Urinary bladder (tissue), 4 donors: Measurements from ENCODE around the gene CMA1. TPM values are rescaled to one million over a fixed set of nuclear protein-coding genes. Genes with fewer than 3 reads are reported as not detected.

ENCODE experiments used
- DNase-seq: peaks from one replicate; pipeline ENCODE4 v3.0.0-alpha.2; 2015; ENCODE audit errors: extremely low spot score
- H3K27ac ChIP-seq: one replicate; pipeline ENCODE4 v1.5.1; 2013; ENCODE audit warnings: low read depth, mild to moderate bottlenecking, moderate library complexity
- H3K36me3 ChIP-seq: one replicate; pipeline ENCODE4 v1.6.1; 2013; ENCODE audit warnings: mild to moderate bottlenecking, moderate library complexity; ENCODE audit not compliant: insufficient read depth
- H3K4me1 ChIP-seq: one replicate; pipeline ENCODE4 v1.6.1; 2013; ENCODE audit warnings: mild to moderate bottlenecking, moderate library complexity; ENCODE audit not compliant: insufficient read depth
- H3K4me3 ChIP-seq: one replicate; pipeline ENCODE4 v1.5.1; 2013; ENCODE audit warnings: low read depth, low read length
- WGBS: extraction: QIAGEN DNeasy Blood & Tissue Kit; methylation state at CpG from one replicate; pipeline ENCODE4 v1.1.7; 2013; 5-methylcytosine and 5-hydroxymethylcytosine counted together
- polyA plus RNA-seq: library from polyadenylated mRNA; stranded (reverse); fragments of 200-250 nt; gene quantifications from one replicate; pipeline ENCODE4 v1.2.3, GENCODE V29; 2013
- total RNA-seq: library from RNA; depleted of rRNA; stranded (reverse); fragments of >200 nt; gene quantifications from one replicate; pipeline ENCODE4 v1.2.3, GENCODE V29; 2014
- donor health status: healthy with polysubstance abuse.
- donor health status: healthy.

Gene CMA1
- total and polyA plus RNA-seq, 2 donors = 2.1 to 3.2 TPM

- H3K36me3 ChIP-seq = no peaks in the 10 kb centered on the region
- H3K27ac ChIP-seq = no peak overlapping the region
- 77% methylated on average over 1 of the region's 1 CpG for WGBS
- no peak for DNase-seq
- H3K4me3 ChIP-seq = no peak overlapping the region
- no peaks in the 10 kb centered on the region for H3K4me1 ChIP-seq
These were observed 49.3 kb downstream of the CMA1 start for GRCh38 chr14:24458736-24459135.

GRCh38 chr14:24456980-24457379 is 51.1 kb downstream of the CMA1 start:
- H3K4me1 ChIP-seq = no peaks in the 10 kb centered on the region
- no peaks in the 10 kb centered on the region for H3K36me3 ChIP-seq
- no peak overlapping the region for H3K27ac ChIP-seq
- no peak for DNase-seq
- no peak overlapping the region for H3K4me3 ChIP-seq

Other genes starting within 250 kb of the CMA1 start
- gene TGM1, start 245.1 kb downstream of the CMA1 start, total RNA-seq = 1.2 TPM
- gene TGM1, start 245.1 kb downstream of the CMA1 start, polyA plus RNA-seq = 0.65 TPM
- gene RABGGTA, start 236.7 kb downstream of the CMA1 start, total RNA-seq = 9.5 TPM
- 23.4 TPM for gene RABGGTA, start 236.7 kb downstream of the CMA1 start, polyA plus RNA-seq
- gene DHRS1, start 208.5 kb downstream of the CMA1 start, total RNA-seq = 10.4 TPM
- gene DHRS1, start 208.5 kb downstream of the CMA1 start, polyA plus RNA-seq = 33.4 TPM
- gene NOP9, start 208.4 kb downstream of the CMA1 start, total RNA-seq = 12.8 TPM
- 18.0 TPM for gene NOP9, start 208.4 kb downstream of the CMA1 start, polyA plus RNA-seq
- gene CIDEB, start 200.3 kb downstream of the CMA1 start, total RNA-seq = 7.3 TPM
- gene CIDEB, start 200.3 kb downstream of the CMA1 start, polyA plus RNA-seq = 12.8 TPM
- 4.0 TPM for gene LTB4R2, start 198.1 kb downstream of the CMA1 start, total RNA-seq
- 2.8 TPM for gene LTB4R2, start 198.1 kb downstream of the CMA1 start, polyA plus RNA-seq
- gene LTB4R, start 196.8 kb downstream of the CMA1 start, total RNA-seq = 2.3 TPM
- gene LTB4R, start 196.8 kb downstream of the CMA1 start, polyA plus RNA-seq = 6.0 TPM
- 12.6 TPM for gene ADCY4, start 173.2 kb downstream of the CMA1 start, total RNA-seq
- 28.7 TPM for gene ADCY4, start 173.2 kb downstream of the CMA1 start, polyA plus RNA-seq
- gene RIPK3, start 168.3 kb downstream of the CMA1 start, total RNA-seq = 4.4 TPM
- 7.8 TPM for gene RIPK3, start 168.3 kb downstream of the CMA1 start, polyA plus RNA-seq
- gene NFATC4, start 140.1 kb downstream of the CMA1 start, total RNA-seq = 41.8 TPM
- 136 TPM for gene NFATC4, start 140.1 kb downstream of the CMA1 start, polyA plus RNA-seq
- 35.4 TPM for gene NYNRIN, start 109.3 kb downstream of the CMA1 start, total RNA-seq
- 13.5 TPM for gene NYNRIN, start 109.3 kb downstream of the CMA1 start, polyA plus RNA-seq
- 1.8 TPM for gene CBLN3, start 78.6 kb downstream of the CMA1 start, total RNA-seq
- 5.9 TPM for gene CBLN3, start 78.6 kb downstream of the CMA1 start, polyA plus RNA-seq
- gene KHNYN, start 78.3 kb downstream of the CMA1 start, total RNA-seq = 51.4 TPM
- 37.5 TPM for gene KHNYN, start 78.3 kb downstream of the CMA1 start, polyA plus RNA-seq
- 12.3 TPM for gene SDR39U1, start 65.5 kb downstream of the CMA1 start, total RNA-seq
- gene SDR39U1, start 65.5 kb downstream of the CMA1 start, polyA plus RNA-seq = 70.9 TPM
- gene CTSG, start 68.0 kb upstream of the CMA1 start, total RNA-seq = 9.8 TPM
- 5.4 TPM for gene CTSG, start 68.0 kb upstream of the CMA1 start, polyA plus RNA-seq
- gene GZMH, start 101.4 kb upstream of the CMA1 start, total RNA-seq = not detected
- 0.34 TPM for gene GZMH, start 101.4 kb upstream of the CMA1 start, polyA plus RNA-seq
- not detected for gene GZMB, start 125.9 kb upstream of the CMA1 start, total RNA-seq
- gene GZMB, start 125.9 kb upstream of the CMA1 start, polyA plus RNA-seq = 0.49 TPM